K562 (cell line): Measurements from ENCODE around the gene HLA-B. TPM values are rescaled to one million over a fixed set of nuclear protein-coding genes. Genes with fewer than 3 reads are reported as not detected.

Source experiments
- ASH1L ChIP-seq: fragments of 450-650 bp; IDR thresholded peaks from 2 replicates; pipeline ENCODE4 v1.6.1; 2018; ENCODE audit warnings: borderline replicate concordance, mild to moderate bottlenecking, low read depth; ENCODE audit not compliant: partially characterized antibody
- BACH1 ChIP-seq: fragments of 200-800 bp; sonication (Bioruptor generic); IDR thresholded peaks from 2 replicates; pipeline ENCODE4 v1.6.1; 2016; ENCODE audit warnings: missing genetic modification characterization, missing compliant biosample characterization
- BMI1 ChIP-seq: fragments of 150-350 bp; IDR thresholded peaks from 2 replicates; pipeline ENCODE4 v1.6.1; 2014; ENCODE audit warnings: low read length
- CBFA2T3 ChIP-seq: fragments of 450-650 bp; IDR thresholded peaks from 2 replicates; pipeline ENCODE4 v1.6.1; 2017
- CHCHD3 ChIP-seq: fragments of 250-450 bp; sonication (Bioruptor Pico); IDR thresholded peaks from 2 replicates; pipeline ENCODE4 v2.1.2; 2022; ENCODE audit warnings: mild to moderate bottlenecking
- DLX4 ChIP-seq: fragments of 250-450 bp; sonication (Bioruptor Pico); IDR thresholded peaks from 2 replicates; pipeline ENCODE4 v1.6.1; 2021; ENCODE audit warnings: mild to moderate bottlenecking
- ETV1 ChIP-seq: fragments of 450-650 bp; conservative IDR thresholded peaks from 2 replicates; pipeline ENCODE4 v1.6.1; 2016; ENCODE audit warnings: missing genetic modification characterization, control low read depth, low read depth, missing compliant biosample characterization
- FOXM1 ChIP-seq, 2 experiments: fragments of 450-650 bp in 1 of 2; sonication (generic) in 1 of 2; formaldehyde crosslinking in 1 of 2; IDR thresholded peaks; 2 replicates each; pipeline versions ENCODE4 v1.6.1 to v1.9.0; 2017 to 2022; ENCODE audit warnings: low read depth in 2 of 2, mild to moderate bottlenecking in 2 of 2, missing genetic modification reagents in 1 of 2, moderate library complexity in 1 of 2
- IFI16 ChIP-seq: fragments of 250-450 bp; sonication (Bioruptor Pico); IDR thresholded peaks from 2 replicates; pipeline ENCODE4 v2.1.2; 2022; ENCODE audit warnings: mild to moderate bottlenecking, inconsistent platforms
- MAFF ChIP-seq: IDR thresholded peaks from 2 replicates; pipeline ENCODE4 v1.6.1; 2012; ENCODE audit warnings: low read length, improper control_type of control experiment
- NR2C1 ChIP-seq, 2 experiments: fragments of 450-650 bp; IDR thresholded peaks; 2 replicates each; pipeline ENCODE4 v1.6.1; 2017; ENCODE audit warnings: mild to moderate bottlenecking in 2 of 2, antibody characterized with exemption in 1 of 2, inconsistent platforms in 1 of 2, missing compliant biosample characterization in 1 of 2, missing genetic modification characterization in 1 of 2
- NR2C2 ChIP-seq, 2 experiments: fragments of 200-800 bp in 1 of 2; sonication (Bioruptor generic) in 1 of 2; sonication (generic) in 1 of 2; formaldehyde crosslinking in 1 of 2; IDR thresholded peaks; 2 replicates each; pipeline versions ENCODE4 v1.6.1 to v1.8.0; 2016 to 2022; ENCODE audit warnings: mild to moderate bottlenecking in 1 of 2, missing compliant biosample characterization in 1 of 2, missing genetic modification characterization in 1 of 2, missing genetic modification reagents in 1 of 2
- RFX1 ChIP-seq: fragments of 450-650 bp; IDR thresholded peaks from 2 replicates; pipeline ENCODE4 v1.6.1; 2016; ENCODE audit warnings: mild to moderate bottlenecking, moderate library complexity
- RUNX1 ChIP-seq: sonication (generic); IDR thresholded peaks from 2 replicates; pipeline ENCODE4 v1.6.1; 2016; ENCODE audit warnings: antibody characterized with exemption, low read depth
- SIN3B ChIP-seq: fragments of 450-650 bp; IDR thresholded peaks from 2 replicates; pipeline ENCODE4 v1.6.1; 2017; ENCODE audit warnings: low read depth, mild to moderate bottlenecking, moderate library complexity
- SP2 ChIP-seq: IDR thresholded peaks from 2 replicates; pipeline ENCODE4 v1.6.1; 2011; ENCODE audit warnings: mild to moderate bottlenecking, low read depth, low read length, moderate library complexity; ENCODE audit not compliant: poor library complexity, severe bottlenecking; ENCODE audit errors: extremely low read depth
- ZBTB12 ChIP-seq: fragments of 250-450 bp; sonication (Bioruptor Pico); IDR thresholded peaks from 2 replicates; pipeline ENCODE4 v1.4.0; 2020
- ZNF121 ChIP-seq: sonication (generic); formaldehyde crosslinking; conservative IDR thresholded peaks from 2 replicates; pipeline ENCODE4 v1.8.0; 2022; ENCODE audit warnings: missing genetic modification reagents
- ZNF3 ChIP-seq: fragments of 250-450 bp; sonication (Bioruptor Pico); IDR thresholded peaks from 2 replicates; pipeline ENCODE4 v1.5.0; 2021; ENCODE audit warnings: mild to moderate bottlenecking, moderate library complexity
- polyA plus RNA-seq, 8 experiments: library from polyadenylated mRNA; depleted of rRNA in 4 of 8; stranded (reverse) in 5 of 8; unstranded in 3 of 8; fragments of >200 nt; fragmentation: Nextera tagmentation in 2 of 8; fragmentation: Illumina TruSeq in 1 of 8; extraction: Ambion mirVana in 2 of 8; extraction: Trizol in 1 of 8; gene quantifications; 2 replicates each; pipeline versions ENCODE4 v1.2.1 to v1.2.3, GENCODE V29; 2011 to 2014; ENCODE audit warnings: inconsistent platforms in 1 of 8, missing spikeins in 1 of 8
- total RNA-seq, 7 experiments: library from RNA; depleted of rRNA in 6 of 7; stranded (reverse); fragments of >200 nt in 6 of 7; fragmentation: Illumina TruSeq in 2 of 7; extraction: Trizol in 2 of 7; gene quantifications; 2 replicates each; pipeline versions ENCODE4 v1.2.1 to v1.2.3, GENCODE V29; 2011 to 2021; ENCODE audit warnings: low replicate concordance in 1 of 7
- TF ChIP-seq, protein P1 (sequence below): fragments of 450-650 bp; IDR thresholded peaks from 2 replicates; pipeline ENCODE4 v1.6.1; 2017; ENCODE audit warnings: antibody characterized with exemption, mild to moderate bottlenecking

The HLA-B gene
- total and polyA plus RNA-seq, 9 of the 15 experiments (the other 6 are each of a cell fraction or from before 2014, with no cell fraction given), result 0.07 to 9.7 (median 0.65) TPM; not detected in 2

DNA sequence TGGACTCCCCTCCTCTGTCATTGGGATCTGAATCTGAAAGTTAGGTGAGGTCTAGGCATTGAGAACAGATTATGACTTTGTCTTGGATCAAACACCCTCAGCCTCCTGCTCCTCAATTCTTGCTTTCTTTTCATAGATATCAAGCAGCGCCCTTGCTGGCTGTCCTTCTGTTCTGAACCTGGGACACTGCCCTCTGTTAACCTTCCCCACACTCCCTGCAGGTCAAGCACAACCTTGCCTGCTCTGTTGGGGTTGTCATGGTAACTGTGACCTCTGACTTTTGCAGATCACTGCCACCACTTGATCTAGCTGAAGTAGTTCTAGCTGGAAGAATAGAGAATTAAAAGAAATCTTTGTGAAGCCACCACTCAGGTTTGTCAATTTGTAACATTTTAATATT is 30.0 kb upstream of the HLA-B start (continued):
- TF ChIP-seq, protein P1, sequence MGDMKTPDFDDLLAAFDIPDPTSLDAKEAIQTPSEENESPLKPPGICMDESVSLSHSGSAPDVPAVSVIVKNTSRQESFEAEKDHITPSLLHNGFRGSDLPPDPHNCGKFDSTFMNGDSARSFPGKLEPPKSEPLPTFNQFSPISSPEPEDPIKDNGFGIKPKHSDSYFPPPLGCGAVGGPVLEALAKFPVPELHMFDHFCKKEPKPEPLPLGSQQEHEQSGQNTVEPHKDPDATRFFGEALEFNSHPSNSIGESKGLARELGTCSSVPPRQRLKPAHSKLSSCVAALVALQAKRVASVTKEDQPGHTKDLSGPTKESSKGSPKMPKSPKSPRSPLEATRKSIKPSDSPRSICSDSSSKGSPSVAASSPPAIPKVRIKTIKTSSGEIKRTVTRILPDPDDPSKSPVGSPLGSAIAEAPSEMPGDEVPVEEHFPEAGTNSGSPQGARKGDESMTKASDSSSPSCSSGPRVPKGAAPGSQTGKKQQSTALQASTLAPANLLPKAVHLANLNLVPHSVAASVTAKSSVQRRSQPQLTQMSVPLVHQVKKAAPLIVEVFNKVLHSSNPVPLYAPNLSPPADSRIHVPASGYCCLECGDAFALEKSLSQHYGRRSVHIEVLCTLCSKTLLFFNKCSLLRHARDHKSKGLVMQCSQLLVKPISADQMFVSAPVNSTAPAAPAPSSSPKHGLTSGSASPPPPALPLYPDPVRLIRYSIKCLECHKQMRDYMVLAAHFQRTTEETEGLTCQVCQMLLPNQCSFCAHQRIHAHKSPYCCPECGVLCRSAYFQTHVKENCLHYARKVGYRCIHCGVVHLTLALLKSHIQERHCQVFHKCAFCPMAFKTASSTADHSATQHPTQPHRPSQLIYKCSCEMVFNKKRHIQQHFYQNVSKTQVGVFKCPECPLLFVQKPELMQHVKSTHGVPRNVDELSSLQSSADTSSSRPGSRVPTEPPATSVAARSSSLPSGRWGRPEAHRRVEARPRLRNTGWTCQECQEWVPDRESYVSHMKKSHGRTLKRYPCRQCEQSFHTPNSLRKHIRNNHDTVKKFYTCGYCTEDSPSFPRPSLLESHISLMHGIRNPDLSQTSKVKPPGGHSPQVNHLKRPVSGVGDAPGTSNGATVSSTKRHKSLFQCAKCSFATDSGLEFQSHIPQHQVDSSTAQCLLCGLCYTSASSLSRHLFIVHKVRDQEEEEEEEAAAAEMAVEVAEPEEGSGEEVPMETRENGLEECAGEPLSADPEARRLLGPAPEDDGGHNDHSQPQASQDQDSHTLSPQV, result no peak
- no peak for TF ChIP-seq ZNF3
- TF ChIP-seq RFX1, result peak; percentile 95
- TF ChIP-seq RUNX1, result no peak
- TF ChIP-seq ETV1, result no peak
- TF ChIP-seq ZNF121 (CRISPR knock-in tag), result no peak
- no peak for TF ChIP-seq IFI16 (CRISPR knock-in tag)
- TF ChIP-seq CHCHD3 (CRISPR knock-in tag), result no peak
- TF ChIP-seq DLX4 (CRISPR knock-in tag), result no peak
- no peak for TF ChIP-seq BACH1 (tag)
- no peak for TF ChIP-seq ZBTB12 (CRISPR knock-in tag)
- no peak for TF ChIP-seq SIN3B
- no peak for TF ChIP-seq MAFF
- no peak for TF ChIP-seq NR2C1 (IDR thresholded peaks at IDR 0.05)
- 0 out of 2 replicates have a peak, but pooled peaks have one; percentile 26 for TF ChIP-seq NR2C1 (tag; IDR thresholded peaks at IDR 0.05)
- TF ChIP-seq FOXM1 (IDR thresholded peaks at IDR 0.05; ENCODE audit: low read depth), result no peak
- TF ChIP-seq FOXM1 (CRISPR knock-in tag; IDR thresholded peaks at IDR 0.05; ENCODE audit: low read depth), result no peak
- no peak for TF ChIP-seq SP2
- no peak for TF ChIP-seq ASH1L
- no peak for TF ChIP-seq NR2C2 (CRISPR knock-in tag; IDR thresholded peaks at IDR 0.05)
- peak; percentile 52 for TF ChIP-seq NR2C2 (tag; IDR thresholded peaks at IDR 0.05)
- no peak for TF ChIP-seq BMI1
- TF ChIP-seq CBFA2T3, result no peak
